PC-3 (cell line): Measurements from ENCODE around the gene CEP85L. TPM values are rescaled to one million over a fixed set of nuclear protein-coding genes. Genes with fewer than 3 reads are reported as not detected.

Experiments used
- ATAC-seq: fragments of 200-7000 bp; cut with Tn5 transposase; 2 replicates; pipeline ENCODE4 v1.9.1; 2020; ENCODE audit warnings: mild to moderate bottlenecking, moderate library complexity
- BruUV-seq: library from RNA; stranded (reverse); fragments of 400-500 nt; replicated peaks from 2 replicates; lab custom pipeline; 2021; lab: Mats Ljungman, UMichigan
- CTCF ChIA-PET: fragments of 300-600 bp; sonication (Branson Sonifier 250); formaldehyde crosslinking; loops from one replicate; lab custom pipeline; 2022; ENCODE audit warnings: antibody characterized with exemption; lab: Charles Lee
- POLR2A ChIA-PET: fragments of 300-600 bp; sonication (Branson Sonifier 250); formaldehyde crosslinking; loops from one replicate; lab custom pipeline; 2022; ENCODE audit warnings: antibody characterized with exemption; ENCODE audit not compliant: unreplicated experiment; lab: Charles Lee
- DNase-seq: peaks from one replicate; pipeline ENCODE4 v3.0.0-alpha.2; 2015
- H2AFZ ChIP-seq: fragments of 300-600 bp; sonication (generic); 2 replicates; pipeline ENCODE4 v1.6.0; 2016; ENCODE audit warnings: antibody characterized with exemption, low read length
- H3F3A ChIP-seq: fragments of 300-600 bp; sonication (generic); one replicate; pipeline ENCODE4 v1.6.0; 2017; ENCODE audit warnings: antibody characterized with exemption, low read length, control low read depth, mild to moderate bottlenecking; ENCODE audit not compliant: unreplicated experiment
- H3K27ac ChIP-seq: fragments of 300-600 bp; sonication (generic); 2 replicates; pipeline ENCODE4 v1.5.1; 2016; ENCODE audit warnings: mild to moderate bottlenecking, low read length
- H3K27me3 ChIP-seq: fragments of 300-600 bp; sonication (generic); 2 replicates; pipeline ENCODE4 v1.6.1; 2016; ENCODE audit warnings: low read length, mixed read lengths
- H3K36me3 ChIP-seq: fragments of 300-600 bp; sonication (generic); 2 replicates; pipeline ENCODE4 v1.6.1; 2016; ENCODE audit warnings: low read depth, mixed run types, low read length, mixed read lengths
- H3K4me1 ChIP-seq: fragments of 300-600 bp; sonication (generic); 2 replicates; pipeline ENCODE4 v1.5.1; 2016; ENCODE audit warnings: low read length; ENCODE audit not compliant: insufficient read depth
- H3K4me2 ChIP-seq: fragments of 300-600 bp; sonication (generic); 2 replicates; pipeline ENCODE4 v1.6.0; 2016; ENCODE audit warnings: low read length
- H3K4me3 ChIP-seq: fragments of 300-600 bp; sonication (generic); 2 replicates; pipeline ENCODE4 v1.5.1; 2016; ENCODE audit warnings: mild to moderate bottlenecking, low read length, mixed read lengths
- H3K79me2 ChIP-seq: fragments of 300-600 bp; sonication (generic); 2 replicates; pipeline ENCODE4 v1.6.1; 2017; ENCODE audit warnings: low read length, mixed read lengths
- H3K9ac ChIP-seq: fragments of 300-600 bp; sonication (generic); 2 replicates; pipeline ENCODE4 v1.6.0; 2016; ENCODE audit warnings: mild to moderate bottlenecking, low read length
- H3K9me2 ChIP-seq: fragments of 300-600 bp; sonication (generic); replicated peaks from 2 replicates; pipeline ENCODE4 v1.6.1; 2016; ENCODE audit warnings: mixed run types, low read length, mixed read lengths
- H3K9me3 ChIP-seq: fragments of 300-600 bp; sonication (generic); 2 replicates; pipeline ENCODE4 v1.6.1; 2016; ENCODE audit warnings: low read length, mixed read lengths
- H4K20me1 ChIP-seq: fragments of 300-600 bp; sonication (generic); 2 replicates; pipeline ENCODE4 v1.6.1; 2016; ENCODE audit warnings: low read length, mixed read lengths
- EZH2 ChIP-seq: fragments of 300-600 bp; sonication (generic); IDR thresholded peaks from one replicate; pipeline ENCODE4 v1.6.1; 2017; ENCODE audit warnings: antibody characterized with exemption, mild to moderate bottlenecking, low read length; ENCODE audit not compliant: unreplicated experiment
- EZH2phosphoT487 ChIP-seq: fragments of 300-600 bp; sonication (generic); IDR thresholded peaks from 2 replicates; pipeline ENCODE4 v1.6.1; 2018; ENCODE audit warnings: mild to moderate bottlenecking, antibody characterized with exemption, low read length, borderline replicate concordance
- intact Hi-C: fragments of 100-400 bp; cut with micrococcal nuclease; formaldehyde crosslinking; loops from 2 replicates; pipeline ENCODE4 v1.9.0; 2023
- total RNA-seq: library from RNA; depleted of rRNA; stranded (reverse); fragments of >200 nt; gene quantifications from 2 replicates; pipeline ENCODE4 v1.2.3, GENCODE V29; 2014
- TF ChIP-seq, protein P1 (sequence below): fragments of 300-600 bp; sonication (generic); conservative IDR thresholded peaks from 2 replicates; pipeline ENCODE4 v1.5.1; 2017; ENCODE audit warnings: antibody characterized with exemption, low read depth, mild to moderate bottlenecking, low read length

CEP85L gene
- total RNA-seq, 1 experiment from 2014 or later, result 7.8 TPM

DNA sequence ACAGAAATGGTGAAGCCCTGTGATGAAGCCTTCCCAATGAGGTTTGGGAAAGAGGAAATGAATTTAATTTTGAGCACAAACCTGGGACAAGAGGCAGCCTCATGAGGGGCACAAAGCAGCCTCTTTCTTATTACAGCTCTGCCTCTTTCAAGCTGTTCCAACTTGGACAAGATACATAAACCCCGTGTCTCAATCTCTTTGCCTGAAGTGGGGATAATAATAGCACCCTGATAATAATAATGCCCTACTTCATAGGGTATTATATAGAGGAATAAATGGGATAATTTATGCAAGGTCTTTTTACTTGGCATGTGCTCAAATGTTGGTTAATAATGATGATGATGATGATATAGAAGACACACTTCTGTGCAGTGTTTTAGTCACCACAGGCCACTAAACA, 194.4 kb downstream of the CEP85L start:
- DNase-seq (no peak), ATAC-seq (no peak)
- H3K9me2 ChIP-seq, result no peaks in the 10 kb centered on the region
- no peak overlapping the region for H3K4me3 ChIP-seq
- no peaks in the 10 kb centered on the region for H3K9me3 ChIP-seq
- H4K20me1 ChIP-seq, result no peaks in the 10 kb centered on the region
- no peaks in the 10 kb centered on the region for H3K79me2 ChIP-seq
- H3K27ac ChIP-seq, result no peak overlapping the region
- no peaks in the 10 kb centered on the region for H3K4me1 ChIP-seq
- no peaks in the 10 kb centered on the region for H3K36me3 ChIP-seq
- BruUV-seq, result no TSS peak
- no peak overlapping the region for H2AFZ ChIP-seq
- POLR2A ChIA-PET, result no interaction called here
- CTCF ChIA-PET, result no interaction called here
- no peak overlapping the region for H3K4me2 ChIP-seq
- no peaks in the 10 kb centered on the region for H3F3A ChIP-seq
- no peaks in the 10 kb centered on the region for H3K27me3 ChIP-seq
- intact Hi-C loops, result no loop called here
- no peak overlapping the region for H3K9ac ChIP-seq
- TF ChIP-seq, protein P1, sequence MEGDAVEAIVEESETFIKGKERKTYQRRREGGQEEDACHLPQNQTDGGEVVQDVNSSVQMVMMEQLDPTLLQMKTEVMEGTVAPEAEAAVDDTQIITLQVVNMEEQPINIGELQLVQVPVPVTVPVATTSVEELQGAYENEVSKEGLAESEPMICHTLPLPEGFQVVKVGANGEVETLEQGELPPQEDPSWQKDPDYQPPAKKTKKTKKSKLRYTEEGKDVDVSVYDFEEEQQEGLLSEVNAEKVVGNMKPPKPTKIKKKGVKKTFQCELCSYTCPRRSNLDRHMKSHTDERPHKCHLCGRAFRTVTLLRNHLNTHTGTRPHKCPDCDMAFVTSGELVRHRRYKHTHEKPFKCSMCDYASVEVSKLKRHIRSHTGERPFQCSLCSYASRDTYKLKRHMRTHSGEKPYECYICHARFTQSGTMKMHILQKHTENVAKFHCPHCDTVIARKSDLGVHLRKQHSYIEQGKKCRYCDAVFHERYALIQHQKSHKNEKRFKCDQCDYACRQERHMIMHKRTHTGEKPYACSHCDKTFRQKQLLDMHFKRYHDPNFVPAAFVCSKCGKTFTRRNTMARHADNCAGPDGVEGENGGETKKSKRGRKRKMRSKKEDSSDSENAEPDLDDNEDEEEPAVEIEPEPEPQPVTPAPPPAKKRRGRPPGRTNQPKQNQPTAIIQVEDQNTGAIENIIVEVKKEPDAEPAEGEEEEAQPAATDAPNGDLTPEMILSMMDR, result no peak
- TF ChIP-seq EZH2, result no peak
- TF ChIP-seq EZH2phosphoT487, result no peak

DNA sequence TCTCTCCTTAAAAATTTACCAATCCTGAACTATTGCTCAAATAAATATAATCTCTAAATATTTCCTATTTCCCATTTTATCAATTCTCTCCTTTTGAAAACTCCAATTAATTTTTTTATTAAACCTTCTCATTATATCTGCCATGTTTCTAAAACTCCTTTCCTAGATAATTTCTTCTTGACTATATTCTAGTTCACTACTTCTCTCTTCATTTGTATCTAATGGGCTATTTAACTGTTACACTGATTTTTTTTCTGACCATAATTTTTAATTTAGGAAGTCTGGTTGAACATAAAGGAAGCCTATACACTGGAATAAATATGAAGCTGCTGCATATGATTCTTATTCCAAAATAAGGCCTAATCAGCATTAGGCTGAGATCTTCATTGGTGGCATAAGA, 199.6 kb downstream of the CEP85L start:
- intact Hi-C loops, result no loop called here

GRCh38 chr6:118444796-118445195, 206.6 kb downstream of the CEP85L start:
- Histone ChIP-seq H3K4me1 (no peaks in the 10 kb centered on the region), H3K9me3 (no peaks in the 10 kb centered on the region), H3F3A (no peaks in the 10 kb centered on the region), H3K4me2 (no peak overlapping the region), H3K27ac (no peak overlapping the region), H2AFZ (no peak overlapping the region), H4K20me1 (no peaks in the 10 kb centered on the region), H3K79me2 (no peaks in the 10 kb centered on the region), H3K9me2 (no peaks in the 10 kb centered on the region), H3K27me3 (no peaks in the 10 kb centered on the region), H3K4me3 (no peak overlapping the region), H3K36me3 (no peaks in the 10 kb centered on the region), H3K9ac (no peak overlapping the region)
- BruUV-seq, result no TSS peak
- ChIA-PET POLR2A (no interaction called here), CTCF (no interaction called here)
- no peak for ATAC-seq
- TF ChIP-seq, protein P1, result no peak
- no peak for TF ChIP-seq EZH2
- TF ChIP-seq EZH2phosphoT487, result no peak
- DNase-seq, result no peak
- intact Hi-C loops, result no loop called here

More for the DNA sequence above, 199.6 kb downstream of the CEP85L start:
- H3K4me1 ChIP-seq, result no peaks in the 10 kb centered on the region
- H3K4me2 ChIP-seq, result no peak overlapping the region
- no peak for ATAC-seq
- no peaks in the 10 kb centered on the region for H3F3A ChIP-seq
- H4K20me1 ChIP-seq, result no peaks in the 10 kb centered on the region
- TF ChIP-seq EZH2phosphoT487, result no peak
- no peak for TF ChIP-seq EZH2
- TF ChIP-seq, protein P1, result no peak
- H3K9ac ChIP-seq, result no peak overlapping the region
- H2AFZ ChIP-seq, result no peak overlapping the region
- H3K79me2 ChIP-seq, result no peaks in the 10 kb centered on the region
- H3K9me2 ChIP-seq, result no peaks in the 10 kb centered on the region
- DNase-seq, result no peak
- no peaks in the 10 kb centered on the region for H3K36me3 ChIP-seq
- H3K27ac ChIP-seq, result no peak overlapping the region
- ChIA-PET CTCF (no interaction called here), POLR2A (no interaction called here)
- H3K27me3 ChIP-seq, result no peaks in the 10 kb centered on the region
- H3K4me3 ChIP-seq, result no peak overlapping the region
- no peaks in the 10 kb centered on the region for H3K9me3 ChIP-seq
- no TSS peak for BruUV-seq
